ENCODE measurements around the gene FCER2.

FCER2 gene

DNA sequence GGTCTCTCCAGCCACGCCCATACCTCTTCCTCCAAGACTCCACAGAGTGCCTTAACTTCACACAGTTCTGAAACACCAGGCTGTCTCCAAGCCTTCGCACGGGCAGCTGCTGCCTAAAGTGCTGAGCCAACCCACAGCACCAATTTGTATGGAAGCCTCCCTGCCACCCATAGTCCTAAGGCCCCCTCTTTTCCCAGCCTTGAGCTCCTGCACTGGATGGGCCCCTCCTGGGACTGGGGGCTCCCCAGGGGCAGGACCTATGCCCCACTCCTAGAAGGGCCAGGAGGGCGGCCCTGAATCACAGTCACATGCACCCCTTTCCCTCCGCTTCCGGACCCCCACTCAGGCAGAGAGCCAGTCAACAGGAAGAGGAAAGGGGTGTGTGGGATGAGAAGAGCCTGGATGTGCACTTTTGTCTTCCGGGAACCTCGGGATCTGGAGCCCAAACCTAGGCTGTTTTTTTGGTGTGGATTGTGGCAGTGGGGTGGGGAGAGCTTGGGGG is 5.1 kb upstream of the FCER2 start:
- TF ChIP-seq, protein P1, sequence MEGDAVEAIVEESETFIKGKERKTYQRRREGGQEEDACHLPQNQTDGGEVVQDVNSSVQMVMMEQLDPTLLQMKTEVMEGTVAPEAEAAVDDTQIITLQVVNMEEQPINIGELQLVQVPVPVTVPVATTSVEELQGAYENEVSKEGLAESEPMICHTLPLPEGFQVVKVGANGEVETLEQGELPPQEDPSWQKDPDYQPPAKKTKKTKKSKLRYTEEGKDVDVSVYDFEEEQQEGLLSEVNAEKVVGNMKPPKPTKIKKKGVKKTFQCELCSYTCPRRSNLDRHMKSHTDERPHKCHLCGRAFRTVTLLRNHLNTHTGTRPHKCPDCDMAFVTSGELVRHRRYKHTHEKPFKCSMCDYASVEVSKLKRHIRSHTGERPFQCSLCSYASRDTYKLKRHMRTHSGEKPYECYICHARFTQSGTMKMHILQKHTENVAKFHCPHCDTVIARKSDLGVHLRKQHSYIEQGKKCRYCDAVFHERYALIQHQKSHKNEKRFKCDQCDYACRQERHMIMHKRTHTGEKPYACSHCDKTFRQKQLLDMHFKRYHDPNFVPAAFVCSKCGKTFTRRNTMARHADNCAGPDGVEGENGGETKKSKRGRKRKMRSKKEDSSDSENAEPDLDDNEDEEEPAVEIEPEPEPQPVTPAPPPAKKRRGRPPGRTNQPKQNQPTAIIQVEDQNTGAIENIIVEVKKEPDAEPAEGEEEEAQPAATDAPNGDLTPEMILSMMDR (IDR thresholded peaks at IDR 0.05; ENCODE audit: low read depth, low read length), result no peak
- DNase-seq (ENCODE audit: extremely low read depth, low read depth), result no peak

DNA sequence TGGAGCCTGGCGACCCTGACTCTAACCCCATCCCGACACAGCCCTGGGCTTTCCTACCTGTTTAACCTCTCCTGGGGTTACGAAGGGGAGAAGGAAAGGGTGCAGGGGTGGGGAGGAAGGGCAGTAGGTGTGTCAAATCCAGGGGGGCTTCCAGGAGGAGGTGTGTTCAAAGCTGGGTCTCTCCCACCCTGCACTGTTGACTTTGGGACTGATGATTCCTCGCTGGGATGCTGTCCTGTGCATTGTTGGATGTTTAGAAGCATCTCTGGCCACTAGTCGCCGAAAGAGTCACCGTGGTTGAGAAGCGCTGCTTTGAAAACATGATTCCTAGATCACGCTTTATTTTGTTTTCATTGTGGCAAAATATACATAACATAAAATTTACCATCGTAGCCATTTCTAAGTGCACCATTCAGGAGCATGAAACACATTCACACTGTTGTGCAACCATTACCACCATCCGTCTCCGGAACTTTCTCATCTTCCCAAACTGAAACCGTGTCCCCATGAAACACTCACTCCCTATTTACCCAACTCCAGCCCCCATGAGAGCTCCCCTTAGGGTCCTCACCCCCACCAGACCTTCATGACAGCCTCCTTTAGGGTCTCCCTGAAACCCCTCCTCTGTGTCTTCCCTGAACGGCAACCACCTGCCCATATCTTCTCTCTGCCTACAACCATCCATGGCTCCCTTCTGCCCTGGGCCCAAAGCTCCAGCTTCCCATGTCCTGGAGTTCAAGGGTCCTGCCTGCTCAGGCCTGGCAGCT is 4.4 kb upstream of the FCER2 start:
- no peak for DNase-seq (ENCODE audit: extremely low read depth, low read depth)
- TF ChIP-seq, protein P1 (IDR thresholded peaks at IDR 0.05; ENCODE audit: low read depth, low read length), result no peak

DNA sequence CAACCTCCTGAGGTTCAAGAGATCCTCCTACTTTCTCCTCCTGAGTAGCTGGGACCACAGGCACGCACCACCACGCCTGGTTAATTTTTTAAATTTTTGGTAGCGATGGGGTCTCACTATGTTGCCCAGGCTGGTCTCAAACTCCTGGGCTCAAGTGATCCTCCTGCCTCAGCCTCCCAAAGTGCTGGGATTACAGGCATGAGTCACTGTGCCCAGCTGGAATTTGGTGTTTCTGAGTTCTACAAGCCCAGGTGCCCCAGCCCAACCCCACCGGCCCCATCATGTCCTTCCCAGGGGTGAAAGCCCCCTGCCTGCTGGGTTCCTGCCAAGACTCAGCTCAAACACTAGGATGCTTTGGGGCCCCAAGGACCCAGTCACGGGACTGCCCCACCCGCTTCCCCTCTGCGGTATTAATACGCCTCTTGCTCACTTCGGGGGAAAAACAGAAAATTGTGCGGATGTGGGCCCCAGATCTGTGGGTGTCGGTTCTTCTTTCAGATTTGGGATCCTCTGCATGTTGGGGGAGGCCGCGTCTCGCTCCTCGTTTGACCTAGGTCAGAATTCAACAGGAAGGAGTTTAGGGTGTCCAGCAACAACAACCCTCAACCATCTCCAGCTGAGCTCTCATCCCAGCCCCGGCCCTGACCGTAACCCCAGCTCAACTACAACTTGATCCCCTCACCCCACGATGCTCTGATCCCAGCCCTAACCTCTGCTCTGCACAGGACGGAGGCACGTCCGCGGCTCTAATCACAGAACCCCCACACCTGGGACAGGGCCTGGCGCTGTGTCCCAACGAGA is 3.7 kb upstream of the FCER2 start:
- TF ChIP-seq, protein P1 (IDR thresholded peaks at IDR 0.05; ENCODE audit: low read depth, low read length), result no peak
- no peak for DNase-seq (ENCODE audit: extremely low read depth, low read depth)

DNA sequence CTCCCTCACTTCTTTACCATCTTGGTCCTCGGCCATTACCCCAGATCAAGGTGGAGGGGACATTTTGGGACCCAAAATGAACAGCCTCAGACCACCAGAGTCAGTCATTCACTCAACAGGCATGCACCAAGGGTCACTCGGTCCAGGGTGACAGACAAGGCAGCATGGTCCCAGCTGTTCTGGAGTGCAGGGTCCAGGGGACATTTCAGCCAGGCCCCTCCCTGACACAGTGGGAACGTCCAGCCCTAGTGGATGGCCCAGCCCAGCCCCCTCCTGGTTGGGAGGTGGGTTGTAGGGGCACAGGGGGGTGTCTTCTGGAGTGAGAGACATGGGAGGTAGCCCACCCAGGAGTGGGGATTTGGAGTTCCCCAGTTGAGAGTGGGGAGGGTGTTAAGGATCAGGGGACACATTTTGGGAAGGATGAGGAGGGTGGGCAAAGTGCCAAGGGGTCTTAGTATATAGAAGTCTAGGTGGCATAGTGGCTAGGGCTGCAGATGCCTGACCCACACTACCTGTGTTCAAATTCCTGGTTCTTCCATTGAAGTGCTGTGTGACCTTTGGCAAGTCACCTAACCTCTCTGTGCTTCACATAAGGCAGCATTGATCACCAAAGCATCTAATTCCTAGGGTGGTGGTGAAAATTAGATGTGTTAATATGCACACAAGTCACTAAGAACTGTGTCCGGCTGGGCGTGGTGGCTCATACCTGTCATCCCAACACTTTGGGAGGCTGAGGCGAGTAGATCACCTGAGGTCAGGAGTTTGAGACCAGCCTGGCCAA is 2.5 kb upstream of the FCER2 start:
- TF ChIP-seq, protein P1 (IDR thresholded peaks at IDR 0.05; ENCODE audit: low read depth, low read length), result no peak

DNA sequence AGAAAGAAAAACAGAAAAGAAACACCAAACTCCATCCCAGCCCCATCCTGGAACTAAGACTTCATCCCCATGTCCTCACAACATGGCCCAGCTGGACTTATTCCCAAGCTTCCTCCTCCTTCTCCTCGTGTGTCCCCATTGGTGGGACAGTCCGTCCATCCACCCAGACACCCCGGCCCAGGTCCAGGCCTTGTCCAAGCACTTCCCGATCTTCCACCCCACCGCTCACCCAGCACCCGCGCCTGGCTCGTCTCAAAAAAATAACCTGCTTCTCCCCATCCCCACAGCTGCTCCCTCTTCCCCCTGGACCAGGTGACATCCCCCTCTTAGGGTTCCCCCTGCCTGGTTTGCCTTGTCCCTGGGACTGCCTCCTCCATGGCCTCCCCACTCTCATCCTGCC is 1.4 kb upstream of the FCER2 start:
- DNase-seq (ENCODE audit: extremely low read depth, low read depth), result no peak
- TF ChIP-seq, protein P1 (IDR thresholded peaks at IDR 0.05; ENCODE audit: low read depth, low read length), result no peak

More for the DNA sequence above, 2.5 kb upstream of the FCER2 start:
- no peak for DNase-seq (ENCODE audit: extremely low read depth, low read depth)

DNA sequence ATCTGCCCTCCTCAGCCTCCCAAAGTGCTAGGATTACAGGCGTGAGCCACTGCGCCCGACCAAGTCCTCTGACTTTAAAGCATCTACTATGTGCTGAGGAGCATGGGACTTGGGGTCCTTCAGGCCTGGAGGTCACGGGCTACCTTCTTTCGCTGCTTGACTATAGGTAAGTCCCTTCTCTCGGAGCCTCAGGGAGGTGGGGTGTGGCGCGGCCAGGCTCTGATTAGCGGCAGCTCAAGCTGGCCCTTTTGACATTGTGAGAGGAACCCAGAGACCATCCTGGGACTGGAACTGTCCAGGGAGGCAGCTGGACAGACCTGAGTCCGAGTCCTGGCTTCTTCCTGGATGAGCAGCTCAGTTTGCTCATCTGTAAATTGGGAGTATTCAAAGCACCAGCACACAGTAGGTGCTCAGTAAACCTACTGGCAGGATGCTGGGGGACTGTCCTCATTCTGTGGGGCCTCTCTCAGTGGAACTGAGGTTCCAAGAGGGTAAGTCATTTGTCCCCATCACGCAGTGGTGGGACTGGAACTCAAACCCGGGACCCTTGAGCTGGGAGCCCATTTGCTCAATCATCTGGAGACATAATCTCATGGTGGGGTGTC is 780 bp downstream of the FCER2 start:
- DNase-seq (ENCODE audit: extremely low read depth, low read depth), result no peak
- TF ChIP-seq, protein P1 (IDR thresholded peaks at IDR 0.05; ENCODE audit: low read depth, low read length), result no peak
